Esophagus muscularis mucosa (tissue), 4 donors: Measurements from ENCODE around the gene MTHFS.

ENCODE experiments used
- CTCF ChIP-seq, 3 experiments: fragments of 200-600 bp in 2 of 3; fragments of 450-650 bp in 1 of 3; sonication (generic) in 2 of 3; IDR thresholded peaks; one replicate each; pipeline ENCODE4 v1.5.1; 2017 to 2019; ENCODE audit warnings: antibody characterized with exemption in 3 of 3, mild to moderate bottlenecking in 2 of 3, moderate library complexity in 1 of 3
- EP300 ChIP-seq: sonication (generic); formaldehyde crosslinking; IDR thresholded peaks from one replicate; pipeline ENCODE4 v1.6.1; 2017; ENCODE audit warnings: antibody characterized with exemption
- POLR2A ChIP-seq: fragments of 450-650 bp; IDR thresholded peaks from one replicate; pipeline ENCODE4 v1.6.1; 2017; ENCODE audit warnings: antibody characterized with exemption, moderate library complexity, mild to moderate bottlenecking, low read depth
- POLR2AphosphoS5 ChIP-seq, 2 donors: sonication (generic); formaldehyde crosslinking; IDR thresholded peaks; one replicate each; pipeline ENCODE4 v1.6.1; 2017; ENCODE audit warnings: antibody characterized with exemption in 2 of 2

GRCh38 chr15:79933231-79933630 is 36.4 kb upstream of the MTHFS start:
- TF ChIP-seq POLR2A (no peak), CTCF (IDR thresholded peaks at IDR 0.05) (no peak), EP300 (no peak), POLR2AphosphoS5 (IDR thresholded peaks at IDR 0.05) (no peak)
